CD4-positive, alpha-beta T cell (primary cell): ENCODE results near the gene BLOC1S4. TPM values are rescaled to one million over a fixed set of nuclear protein-coding genes. Genes with fewer than 3 reads are reported as not detected.

ENCODE experiments used
- ATAC-seq: fragments of 200-7000 bp; cut with Tn5 transposase; one replicate; pipeline ENCODE4 v1.10.0; 2022; ENCODE audit warnings: mild to moderate bottlenecking; ENCODE audit not compliant: poor library complexity
- CTCF ChIA-PET: fragments of 350-600 bp; sonication (Branson Sonifier 250); formaldehyde crosslinking; loops from one replicate; lab custom pipeline; 2021; ENCODE audit warnings: antibody characterized with exemption, inconsistent platforms; lab: Charles Lee
- POLR2A ChIA-PET: fragments of 350-600 bp; sonication (Branson Sonifier 250); formaldehyde crosslinking; loops from one replicate; lab custom pipeline; 2021; ENCODE audit warnings: antibody characterized with exemption, inconsistent platforms; lab: Charles Lee
- DNase-seq, 14 experiments: peaks; one replicate each; pipeline ENCODE4 v3.0.0-alpha.2; 2013 to 2020; ENCODE audit warnings: mixed read lengths in 2 of 14
- H3K27ac ChIP-seq, 2 donors: one replicate each; pipeline versions ENCODE4 v1.5.1 to v1.7.0; 2013; ENCODE audit warnings: low read length in 2 of 2, low read depth in 1 of 2, mild to moderate bottlenecking in 1 of 2
- H3K27me3 ChIP-seq, 2 experiments: 1 replicate in 1 of 2; 2 replicates in 1 of 2; pipeline versions ENCODE4 v1.6.1 to v1.7.0; 2013; ENCODE audit warnings: low read length in 2 of 2, control low read depth in 1 of 2, mild to moderate bottlenecking in 1 of 2, moderate library complexity in 1 of 2; ENCODE audit not compliant: insufficient read depth in 2 of 2, control insufficient read depth in 1 of 2
- H3K36me3 ChIP-seq: one replicate; pipeline ENCODE4 v1.6.1; 2013; ENCODE audit warnings: low read length, control low read depth; ENCODE audit not compliant: insufficient read depth
- H3K4me1 ChIP-seq: one replicate; pipeline ENCODE4 v1.6.1; 2013; ENCODE audit warnings: low read length, control low read depth; ENCODE audit not compliant: insufficient read depth
- H3K4me3 ChIP-seq: one replicate; pipeline ENCODE4 v1.5.1; 2013; ENCODE audit warnings: mild to moderate bottlenecking, low read length, moderate library complexity
- H3K9me3 ChIP-seq, 2 experiments: 1 replicate in 1 of 2; 2 replicates in 1 of 2; pipeline versions ENCODE4 v1.6.1 to v1.7.0; 2013; ENCODE audit warnings: low read length in 2 of 2, mild to moderate bottlenecking in 2 of 2, control low read depth in 1 of 2, moderate library complexity in 1 of 2; ENCODE audit not compliant: control insufficient read depth in 1 of 2, insufficient read depth in 1 of 2
- H3K27ac Mint-ChIP-seq: one replicate; pipeline ENCODE4 v1.8.0; 2020; ENCODE audit warnings: mixed read lengths
- H3K27me3 Mint-ChIP-seq: one replicate; pipeline ENCODE4 v1.8.0; 2021; ENCODE audit warnings: mixed read lengths
- H3K36me3 Mint-ChIP-seq: one replicate; pipeline ENCODE4 v1.8.0; 2021; ENCODE audit warnings: low read depth, mixed read lengths
- H3K4me1 Mint-ChIP-seq: one replicate; pipeline ENCODE4 v1.8.0; 2021; ENCODE audit warnings: low read depth, mixed read lengths
- H3K4me3 Mint-ChIP-seq: one replicate; pipeline ENCODE4 v1.8.0; 2020; ENCODE audit warnings: mild to moderate bottlenecking, mixed read lengths
- H3K9me3 Mint-ChIP-seq: one replicate; pipeline ENCODE4 v1.8.0; 2020; ENCODE audit warnings: mixed read lengths
- CTCF ChIP-seq: fragments of 200-600 bp; IDR thresholded peaks from one replicate; pipeline ENCODE4 v1.8.0; 2022; ENCODE audit warnings: antibody characterized with exemption, mild to moderate bottlenecking
- intact Hi-C, 2 experiments: fragments of 100-400 bp; cut with DNase I in 1 of 2; cut with micrococcal nuclease in 1 of 2; formaldehyde crosslinking; loops; one replicate each; pipeline versions ENCODE4 v1.15.1 to v1.9.0; 2023 to 2025; cut with DNase I, micrococcal nuclease
- total RNA-seq, 174 experiments: library from RNA in 2 of 174; stranded (reverse) in 2 of 174; gene quantifications; one replicate each; pipeline ENCODE4 v1.2.3 and lab custom pipeline; 2021 to 2026

The BLOC1S4 gene
- total RNA-seq, 2 experiments from 2014 or later, result 24.6 to 27.6 TPM

GRCh38 chr4:6705646-6706045 lies 10.3 kb upstream of the BLOC1S4 start:
- ChIA-PET POLR2A (interaction anchor here (0.8 to 9.9 kb wide), 7 partner anchors 10 to 65 kb away, joined by 3 to 245 read pairs (median 10); partner anchors contain the start of genes MRFAP1 and S100P), CTCF (interaction anchor here (1.2 to 7.9 kb wide), 3 partner anchors 11 to 31 kb away, joined by 4 to 68 read pairs (median 7); partner anchors contain the start of gene BLOC1S4)
- H3K9me3 ChIP-seq, result no peaks in the 10 kb centered on the region
- H3K4me3 ChIP-seq, result no peak overlapping the region
- intact Hi-C loops, result no loop called here
- peaks cover 46% of the 10 kb centered on the region for H3K36me3 ChIP-seq
- ATAC-seq (no peak), DNase-seq (no peak)
- no peak for TF ChIP-seq CTCF
- H3K27me3 ChIP-seq, result no peaks in the 10 kb centered on the region
- H3K27me3 Mint-ChIP-seq, result no peaks in the 10 kb centered on the region
- no peaks in the 10 kb centered on the region for H3K9me3 Mint-ChIP-seq
- H3K4me1 Mint-ChIP-seq, result peaks cover 76% of the 10 kb centered on the region
- peaks cover 81% of the 10 kb centered on the region for H3K36me3 Mint-ChIP-seq
- peak overlapping the region; percentile 97 for H3K27ac Mint-ChIP-seq
- H3K27ac ChIP-seq, result no peak overlapping the region
- peak overlapping the region; percentile 43 for H3K4me3 Mint-ChIP-seq
- H3K4me1 ChIP-seq, result peaks cover 53% of the 10 kb centered on the region

- H3K36me3 ChIP-seq, result peaks cover 46% of the 10 kb centered on the region
- H3K36me3 Mint-ChIP-seq, result peaks cover 79% of the 10 kb centered on the region
- peak overlapping the region; percentile 97 for H3K27ac Mint-ChIP-seq
Observed at GRCh38 chr4:6706173-6706572, 9.8 kb upstream of the BLOC1S4 start.

More at GRCh38 chr4:6706173-6706572, 9.8 kb upstream of the BLOC1S4 start:
- Histone ChIP-seq H3K27ac (no peak overlapping the region), H3K4me3 (no peak overlapping the region), H3K27me3 (no peaks in the 10 kb centered on the region), H3K9me3 (no peaks in the 10 kb centered on the region), H3K4me1 (peaks cover 53% of the 10 kb centered on the region)
- H3K4me1 Mint-ChIP-seq, result peaks cover 79% of the 10 kb centered on the region
- no peaks in the 10 kb centered on the region for H3K9me3 Mint-ChIP-seq
- ChIA-PET CTCF (interaction anchor here (1.2 to 7.9 kb wide), 3 partner anchors 10 to 32 kb away, joined by 4 to 68 read pairs (median 7); partner anchors contain the start of gene BLOC1S4), POLR2A (interaction anchor here (0.8 to 9.9 kb wide), 7 partner anchors 10 to 66 kb away, joined by 3 to 245 read pairs (median 10); partner anchors contain the start of genes MRFAP1 and S100P)
- DNase-seq (no peak), ATAC-seq (no peak)
- H3K27me3 Mint-ChIP-seq, result no peaks in the 10 kb centered on the region
- intact Hi-C loops, result no loop called here
- H3K4me3 Mint-ChIP-seq, result peak overlapping the region; percentile 43
- no peak for TF ChIP-seq CTCF
